COLO668 (cell line): ENCODE data around the gene AP1S2.
"Not testable (repeated sequence)": the region's sequence is repeated elsewhere in the genome, so short reads cannot be mapped to it uniquely, and the experiment has no call there.

Source experiments
- DNase-seq: peaks from one replicate; lab custom pipeline; 2025; ENCODE audit not compliant: unreplicated experiment; lab: John Stamatoyannopoulos, UW

The AP1S2 gene

DNA sequence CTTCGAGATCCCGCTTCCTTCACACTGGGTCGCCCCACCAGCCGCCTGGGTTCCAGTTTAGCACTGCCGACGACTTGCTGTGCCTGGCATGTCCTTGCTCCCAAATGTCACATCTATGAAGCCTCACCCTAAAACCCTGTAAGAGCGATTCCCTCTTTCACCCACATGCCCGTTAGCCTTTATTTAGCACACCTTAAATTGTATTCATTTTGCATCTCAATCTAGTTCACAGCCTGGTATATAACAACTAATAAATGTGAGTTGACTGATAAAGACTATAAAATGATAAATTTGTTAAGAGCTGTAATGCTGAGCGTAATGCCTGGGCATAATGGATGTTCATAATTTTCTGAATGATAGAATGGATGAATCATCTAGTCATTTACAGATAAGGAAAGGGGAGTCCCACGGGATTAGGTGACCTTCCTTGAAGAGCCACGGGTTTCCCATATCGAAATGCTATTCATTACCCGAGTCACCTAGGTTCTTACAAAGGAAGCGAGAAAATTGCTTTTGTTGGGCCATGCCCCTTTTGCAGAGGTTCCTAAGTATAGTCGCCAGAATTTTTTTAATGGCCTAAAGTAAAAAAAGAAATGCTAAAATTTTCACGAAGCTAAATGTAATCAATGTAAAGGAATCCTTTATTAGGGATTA is 1.1 kb upstream of the AP1S2 start:
- peak; percentile 4 for DNase-seq

DNA sequence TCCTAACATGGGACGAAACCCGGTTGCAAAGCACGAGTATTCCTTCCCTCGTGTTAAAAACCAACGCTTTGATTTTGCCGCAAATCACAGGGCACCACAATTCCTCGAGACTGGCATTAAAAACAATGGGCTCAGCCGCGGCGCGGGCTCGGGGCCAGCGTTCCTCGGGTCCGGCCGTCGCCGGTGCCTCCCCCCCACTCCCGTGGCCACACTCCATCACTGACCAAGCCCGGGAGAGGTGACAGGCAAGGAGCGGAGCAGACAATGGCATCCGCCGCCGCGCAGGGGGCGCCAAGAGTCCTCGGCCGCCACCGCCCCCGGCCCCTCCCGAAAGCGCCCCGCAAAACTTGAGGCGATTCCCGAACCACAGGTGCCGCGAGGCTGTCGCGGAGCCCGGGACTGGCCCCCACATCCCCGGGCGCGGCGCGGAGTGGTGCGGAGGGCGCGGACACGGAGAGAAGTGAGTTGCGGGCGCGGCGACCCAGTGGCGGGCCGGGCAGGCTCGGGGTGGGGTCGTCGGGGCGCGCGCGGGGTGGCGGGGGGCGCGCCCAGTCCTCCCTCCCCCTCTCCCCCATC is 445 bp downstream of the AP1S2 start:
- peak; percentile 52 for DNase-seq

DNA sequence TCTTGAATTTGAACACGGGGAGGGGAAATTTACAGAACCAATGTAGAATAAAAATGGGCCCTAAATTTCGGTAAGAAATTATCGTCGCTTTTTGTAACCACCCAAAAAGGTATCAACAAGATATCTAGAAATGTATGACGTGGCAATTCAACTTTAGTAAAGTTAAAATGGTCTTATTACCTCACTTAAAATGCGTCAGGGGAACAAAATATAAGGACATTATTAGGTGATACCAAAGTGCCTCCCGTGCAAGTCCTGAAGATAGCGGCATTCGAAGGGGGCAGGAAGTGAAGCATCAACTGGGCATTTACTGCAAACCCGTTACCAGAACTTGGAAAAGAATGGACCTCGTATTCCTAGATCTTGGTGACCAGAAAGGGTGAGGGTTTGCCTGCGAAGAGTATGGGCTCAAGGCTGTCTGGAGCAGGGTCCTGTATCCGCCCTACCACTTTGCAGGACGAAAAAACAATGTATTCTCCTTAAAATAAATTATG is 980 bp downstream of the AP1S2 start:
- no peak for DNase-seq

DNA sequence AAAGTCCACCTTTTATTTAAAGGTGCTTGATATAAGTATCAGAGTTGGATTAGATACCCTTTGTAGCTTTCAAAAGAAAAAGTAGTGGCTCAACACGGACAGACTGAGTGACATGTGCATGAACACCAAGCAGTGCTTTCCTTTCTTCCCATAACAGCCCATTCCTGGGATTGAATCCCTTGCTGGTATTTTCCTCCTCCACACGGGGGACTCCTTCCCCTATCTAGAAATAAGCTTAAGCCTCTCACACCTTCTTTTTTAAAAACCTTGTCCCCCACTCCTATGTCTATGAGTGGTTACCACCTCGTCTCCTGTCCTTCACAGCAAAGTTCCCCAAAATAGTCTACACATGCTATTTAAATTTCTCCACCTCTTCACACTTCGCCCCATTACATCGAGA is 5.1 kb downstream of the AP1S2 start:
- DNase-seq = no peak

DNA sequence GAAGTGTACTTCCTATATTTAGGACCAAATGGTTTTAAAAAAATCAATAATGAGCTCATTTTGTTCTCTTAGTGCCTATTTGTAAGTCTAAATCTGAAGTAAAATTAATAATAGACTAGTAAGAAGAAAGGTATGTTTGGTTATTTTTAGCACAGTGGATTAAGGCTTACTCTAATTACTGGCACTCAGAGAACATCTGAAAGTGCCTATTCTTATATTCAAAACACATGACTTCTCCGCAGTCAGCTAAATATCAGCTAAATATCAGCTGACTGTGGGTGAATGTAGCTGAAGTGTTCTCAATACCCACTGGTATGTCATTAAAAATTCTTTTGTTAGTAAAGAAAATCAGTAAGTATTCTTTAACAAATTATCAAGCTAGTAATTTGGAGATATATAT is 6.0 kb downstream of the AP1S2 start:
- DNase-seq = no peak

DNA sequence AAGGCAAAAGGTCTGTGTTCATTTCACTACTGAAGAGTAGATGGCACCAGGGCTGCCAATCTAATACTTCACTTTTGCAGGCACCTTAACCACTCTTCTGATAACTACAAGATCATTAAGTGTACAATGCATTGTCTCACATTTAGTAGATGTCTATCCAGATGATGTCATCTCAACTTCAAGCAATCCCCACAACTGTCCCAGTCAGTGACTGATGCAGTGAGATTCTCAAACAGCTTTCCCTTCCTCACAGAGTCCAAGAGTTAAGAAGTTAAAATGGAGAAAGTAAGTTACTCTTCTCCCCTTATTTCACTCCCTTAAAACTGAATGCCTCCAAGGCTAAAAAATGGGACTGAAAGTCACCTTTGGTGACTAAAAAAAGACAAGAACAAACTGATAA is 10.7 kb downstream of the AP1S2 start:
- DNase-seq = no peak

DNA sequence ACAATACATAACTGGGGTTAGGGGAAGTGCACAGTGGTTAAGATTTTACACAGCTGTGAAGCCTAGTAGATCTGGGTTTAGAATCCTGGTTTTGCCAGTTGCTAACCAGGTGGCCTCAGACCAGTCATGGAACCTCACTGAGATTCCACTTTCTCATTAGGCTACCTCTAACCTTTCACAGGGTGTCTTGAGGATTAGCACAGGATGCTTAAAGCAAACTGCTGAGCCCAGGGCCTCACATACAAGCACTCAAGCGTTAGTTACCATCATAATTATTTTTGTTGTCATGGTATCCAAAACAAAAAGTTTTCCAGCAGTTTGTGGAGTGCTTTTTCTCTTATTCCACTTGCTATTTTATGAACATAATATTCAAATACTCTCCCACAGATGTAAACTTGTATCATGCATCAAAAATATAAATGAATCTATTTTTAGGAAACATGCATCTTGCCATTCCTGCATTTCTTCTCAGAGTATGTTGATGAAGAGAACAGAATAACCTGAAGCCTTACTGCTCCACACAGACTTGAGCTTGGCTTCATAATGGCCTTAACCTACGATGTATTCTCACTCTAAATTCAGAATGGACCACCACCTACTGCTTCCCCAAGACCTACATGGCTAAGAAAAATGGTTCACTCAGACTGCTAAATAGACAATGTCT is 12.6 kb downstream of the AP1S2 start:
- no peak for DNase-seq

DNA sequence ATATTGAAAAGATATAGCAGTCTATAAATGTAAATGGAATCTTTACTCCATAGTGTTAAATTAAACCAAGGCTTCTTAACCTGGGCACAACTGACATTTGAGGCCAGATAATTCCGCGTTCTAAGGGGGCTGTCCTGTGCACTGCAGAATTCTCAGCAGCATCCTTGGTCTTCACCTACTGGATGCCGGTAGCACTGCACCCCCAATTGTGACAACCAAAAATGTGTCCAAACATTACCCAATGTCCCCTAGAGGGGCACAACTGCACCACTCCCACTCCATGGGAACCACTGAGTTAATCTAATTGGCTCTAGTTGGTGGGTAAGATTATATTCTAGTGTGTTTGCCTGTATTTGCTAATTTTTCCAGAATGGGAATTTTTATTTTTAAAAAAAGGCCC is 16.6 kb downstream of the AP1S2 start:
- DNase-seq = no peak

DNA sequence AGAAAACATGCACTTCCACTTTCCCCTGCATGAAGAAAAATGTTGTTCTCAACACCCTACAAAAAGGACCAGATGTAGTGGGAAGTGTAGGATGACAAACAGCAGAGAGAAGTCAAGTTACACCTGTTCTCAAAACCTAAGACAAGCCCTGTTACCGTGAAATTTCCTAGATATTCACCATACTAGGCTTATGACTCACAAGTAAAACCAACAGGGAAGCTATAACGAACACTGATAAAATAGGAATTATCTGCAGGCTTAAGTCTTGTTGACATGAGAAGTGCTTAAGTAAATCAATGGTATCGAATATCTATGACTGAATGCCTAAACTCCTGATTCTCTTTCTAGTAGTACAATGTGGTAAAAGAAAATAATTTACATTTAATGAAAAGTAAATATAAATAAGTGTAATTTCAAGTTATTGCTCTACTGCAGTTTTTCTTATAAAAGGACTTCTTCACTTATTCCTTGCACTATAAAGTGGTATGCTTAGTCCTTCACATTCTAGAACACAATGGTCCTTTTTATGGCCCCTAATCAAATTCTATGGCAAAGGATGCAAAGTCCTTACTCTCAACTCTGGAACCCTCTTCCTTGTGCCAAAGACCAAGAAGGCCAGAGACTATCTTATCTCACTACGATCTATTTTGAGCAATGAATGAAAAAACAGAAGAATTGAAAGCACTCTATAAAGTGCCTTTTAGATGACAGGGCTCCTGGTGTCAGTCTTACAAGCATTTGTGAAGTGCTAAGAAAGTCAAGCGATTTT is 19.6 kb downstream of the AP1S2 start:
- no peak for DNase-seq

DNA sequence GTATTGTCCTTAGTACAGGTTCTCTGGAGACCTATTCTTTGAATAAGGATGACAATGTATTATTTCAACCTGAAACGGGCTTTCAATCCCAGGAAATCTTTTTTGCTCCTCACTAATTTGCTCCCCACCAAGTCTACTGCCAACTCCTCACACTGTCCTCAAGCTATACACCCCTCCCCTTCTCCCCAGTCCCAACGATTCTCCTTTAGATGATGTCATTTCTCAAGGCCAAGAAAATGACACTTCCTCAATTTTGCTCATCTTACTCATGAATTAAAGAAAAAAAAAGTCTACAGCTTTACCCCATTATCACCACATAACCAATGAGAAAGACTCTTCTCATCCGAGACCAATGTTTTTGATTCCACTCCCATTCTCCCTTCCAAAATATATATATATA is 20.6 kb downstream of the AP1S2 start:
- DNase-seq = no peak

DNA sequence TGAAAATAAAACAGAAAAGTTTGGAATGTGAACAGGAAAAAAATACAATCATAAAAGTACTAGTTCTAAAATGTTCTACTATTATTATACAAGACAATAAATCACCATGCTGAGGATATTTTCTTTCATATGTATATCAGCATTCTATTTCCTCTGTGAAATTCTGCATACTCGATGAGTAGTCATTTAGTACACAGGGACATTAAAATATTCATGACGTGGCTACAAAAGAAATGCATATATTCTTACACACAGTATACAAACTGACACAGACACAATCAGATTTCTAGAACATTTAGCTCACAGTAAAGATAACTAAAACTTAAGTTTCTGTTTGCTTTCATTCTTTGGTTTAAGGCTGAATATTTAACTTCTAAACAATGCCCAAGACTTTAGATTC is 23.3 kb downstream of the AP1S2 start:
- not testable (repeated sequence) for DNase-seq

DNA sequence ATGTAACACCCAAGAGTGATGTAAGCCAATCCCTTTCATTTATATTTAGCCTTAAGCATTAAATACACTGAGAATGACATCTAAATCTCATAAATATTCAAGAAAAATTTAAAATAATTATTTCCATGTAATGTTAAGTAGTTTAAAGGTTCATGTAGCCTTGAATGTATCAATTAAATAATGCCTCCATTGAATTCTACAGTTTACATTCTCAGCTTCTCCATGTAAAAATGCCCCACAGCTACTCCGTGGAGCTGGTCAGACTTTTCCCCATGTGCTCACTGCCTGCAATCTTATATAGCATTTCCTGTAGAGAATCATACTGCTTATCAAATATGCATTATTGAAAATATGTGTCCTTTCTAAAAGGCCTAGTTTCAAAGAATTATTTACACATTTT is 25.4 kb downstream of the AP1S2 start:
- DNase-seq = no peak

DNA sequence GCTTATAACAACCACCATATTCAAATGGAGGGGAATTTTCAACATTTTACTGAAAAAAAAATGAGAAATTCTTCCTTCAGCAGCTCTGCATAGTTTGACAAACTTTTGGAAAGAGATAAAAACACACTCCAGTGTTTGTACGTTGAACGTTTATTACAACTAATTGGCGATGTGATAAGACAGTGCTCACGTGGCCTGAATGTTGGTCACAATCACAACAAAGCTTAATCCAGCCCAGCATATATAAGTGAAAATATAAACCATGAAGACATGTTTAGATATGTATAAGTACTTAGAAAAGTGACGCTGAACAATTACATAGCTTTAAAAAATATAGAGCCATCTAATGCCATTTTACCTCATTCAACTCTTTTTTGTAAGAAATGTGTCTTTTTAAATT is 28.7 kb downstream of the AP1S2 start:
- DNase-seq = no peak

DNA sequence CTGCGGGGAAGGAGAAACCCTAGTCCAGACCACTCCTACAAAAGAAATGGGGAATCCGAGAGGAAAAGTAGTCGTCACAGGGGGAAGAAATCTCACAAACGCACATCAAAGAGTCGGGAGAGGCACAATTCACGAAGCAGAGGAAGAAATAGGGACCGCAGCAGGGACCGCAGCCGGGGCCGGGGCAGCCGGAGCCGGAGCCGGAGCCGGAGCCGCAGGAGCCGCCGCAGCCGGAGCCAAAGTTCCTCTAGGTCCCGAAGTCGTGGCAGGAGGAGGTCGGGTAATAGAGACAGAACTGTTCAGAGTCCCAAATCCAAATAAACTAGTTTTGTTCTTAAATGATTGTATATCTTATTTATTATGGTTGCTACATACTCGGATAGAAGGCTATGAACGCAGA is 31.7 kb downstream of the AP1S2 start:
- DNase-seq = no peak

DNA sequence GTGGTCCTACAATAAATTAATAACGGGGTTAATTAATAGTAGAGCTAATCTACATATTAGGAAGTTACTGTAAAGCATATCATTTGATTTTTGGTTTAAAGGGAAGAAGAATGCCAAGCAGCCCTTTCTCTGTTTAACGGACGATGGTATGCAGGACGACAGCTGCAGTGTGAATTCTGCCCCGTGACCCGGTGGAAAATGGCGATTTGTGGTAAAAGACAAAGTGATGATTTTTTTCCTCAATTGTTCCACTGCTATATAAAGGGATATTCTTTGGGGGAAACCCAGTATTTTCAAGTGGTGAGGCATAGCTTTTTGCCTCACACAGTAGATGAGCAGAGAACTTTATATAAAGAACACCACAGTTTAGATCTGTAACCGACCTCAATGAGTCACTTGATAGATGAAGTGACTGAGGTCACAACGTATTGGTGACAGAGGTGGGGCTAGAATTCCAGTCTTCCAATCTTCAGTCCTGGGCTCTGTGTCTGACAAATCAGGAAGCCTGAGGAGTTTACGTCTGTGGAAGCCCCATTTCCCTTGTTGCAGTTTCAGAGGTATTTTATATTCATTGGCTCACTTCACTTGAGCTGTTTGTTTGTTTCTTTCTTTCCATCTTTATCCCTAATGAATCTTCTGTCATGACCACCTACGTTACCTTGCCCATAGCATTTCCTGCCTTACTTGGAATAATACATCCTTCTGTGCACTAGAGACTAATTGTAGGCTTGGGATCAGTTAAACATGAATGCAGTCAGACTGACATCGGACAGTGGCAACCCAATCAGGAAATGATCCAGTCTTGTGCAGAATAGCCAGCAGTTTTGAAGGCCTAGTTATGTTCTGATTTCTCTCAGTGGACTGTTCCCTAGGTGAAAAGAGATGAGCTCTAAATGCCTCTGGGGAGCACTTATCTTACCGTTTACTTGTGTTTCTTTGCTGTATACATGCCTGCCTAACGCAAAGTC is 34.2 kb downstream of the AP1S2 start:
- no peak for DNase-seq

DNA sequence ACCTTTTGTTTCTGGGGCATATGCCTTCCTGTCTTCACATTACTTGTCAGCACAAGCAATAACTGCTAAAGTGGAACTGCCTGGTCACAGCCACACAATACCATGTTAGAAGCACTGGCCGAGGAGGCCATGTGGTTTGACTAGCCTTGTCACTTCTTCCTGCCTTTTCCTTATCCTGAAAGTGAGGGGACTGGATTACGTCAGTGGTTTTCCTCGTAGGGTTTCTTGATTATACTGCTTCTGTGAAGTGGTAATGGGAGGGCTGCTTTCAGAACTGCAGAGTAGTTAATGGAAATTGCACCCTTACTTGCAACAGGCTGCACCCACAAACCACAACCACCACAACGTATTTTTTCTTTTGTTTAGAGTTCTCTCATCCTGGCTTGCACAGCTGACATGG is 37.7 kb downstream of the AP1S2 start:
- DNase-seq = no peak

DNA sequence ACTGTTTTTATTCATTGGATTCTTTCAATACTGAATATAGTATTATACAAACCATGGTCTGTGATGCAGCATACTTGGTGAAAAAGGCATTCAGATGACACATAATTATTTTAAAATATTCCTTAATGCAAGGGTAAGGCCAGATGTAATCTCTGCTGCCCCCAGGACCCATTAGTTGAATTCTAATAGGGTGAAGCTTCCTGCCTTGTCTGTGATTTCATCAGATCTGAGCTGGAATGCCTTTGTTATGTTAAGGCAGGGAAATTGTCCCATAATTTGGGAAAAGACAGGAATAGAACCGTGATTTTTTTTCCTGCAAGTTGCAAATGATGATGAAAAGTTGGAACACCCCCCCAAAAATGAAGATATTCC is 38.2 kb downstream of the AP1S2 start:
- DNase-seq = no peak

DNA sequence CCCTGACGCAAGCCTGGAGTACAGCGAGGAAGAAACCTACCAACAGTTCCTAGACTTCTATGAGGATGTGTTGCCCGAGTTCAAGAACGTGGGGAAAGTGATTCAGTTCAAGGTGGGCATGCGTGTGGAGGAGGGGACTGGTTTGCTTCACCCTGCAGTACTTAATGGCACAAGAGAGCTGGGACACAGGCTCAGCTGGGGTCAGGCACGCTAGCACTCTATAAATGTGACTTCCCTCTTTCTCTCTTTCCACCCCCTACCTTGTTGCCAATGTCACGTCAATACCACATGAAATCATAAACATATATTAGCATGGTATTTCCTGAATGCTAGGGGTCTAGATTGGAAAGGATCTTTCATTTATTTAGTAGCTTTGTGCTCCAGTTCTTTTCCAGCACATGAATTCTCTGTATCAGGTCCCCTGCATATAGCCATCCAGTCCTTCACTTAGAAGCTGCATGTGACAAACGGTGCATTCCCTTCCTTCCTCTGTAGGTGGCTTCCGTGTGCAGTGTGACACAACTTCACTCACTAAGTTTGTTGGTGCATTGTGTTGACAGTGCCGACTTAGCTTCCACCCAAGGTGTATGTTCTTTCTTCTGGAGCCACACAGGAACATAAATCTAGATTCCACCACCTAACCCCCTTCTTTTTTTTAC is 38.7 kb downstream of the AP1S2 start:
- DNase-seq = no peak

DNA sequence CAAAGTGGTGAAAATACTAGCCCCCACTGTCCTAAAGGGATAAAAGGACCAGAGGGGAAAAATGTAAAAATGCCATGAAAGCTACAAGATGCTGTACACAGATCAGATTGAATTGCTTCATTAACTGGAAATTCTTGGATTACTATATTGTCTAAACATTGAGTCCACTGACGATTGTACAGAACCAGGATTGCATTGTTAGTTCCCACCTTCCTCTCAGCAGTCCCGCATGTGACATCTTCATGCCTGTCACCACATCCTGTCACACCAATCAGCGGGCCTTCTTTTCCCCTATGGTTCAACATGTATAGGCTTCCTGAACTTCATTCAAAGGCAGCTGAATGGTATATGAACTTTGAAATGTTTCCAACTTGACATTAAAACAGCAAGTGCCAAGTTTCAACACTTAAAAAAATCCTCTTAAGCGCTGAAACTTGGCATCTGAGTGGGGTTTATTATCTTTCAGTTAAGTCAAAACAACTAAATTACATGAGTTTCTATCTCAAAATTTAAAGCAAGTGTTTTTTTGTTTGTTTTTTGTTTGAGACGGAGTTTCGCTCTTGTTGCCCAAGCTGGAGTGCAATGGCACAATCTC is 39.7 kb downstream of the AP1S2 start:
- DNase-seq = no peak

DNA sequence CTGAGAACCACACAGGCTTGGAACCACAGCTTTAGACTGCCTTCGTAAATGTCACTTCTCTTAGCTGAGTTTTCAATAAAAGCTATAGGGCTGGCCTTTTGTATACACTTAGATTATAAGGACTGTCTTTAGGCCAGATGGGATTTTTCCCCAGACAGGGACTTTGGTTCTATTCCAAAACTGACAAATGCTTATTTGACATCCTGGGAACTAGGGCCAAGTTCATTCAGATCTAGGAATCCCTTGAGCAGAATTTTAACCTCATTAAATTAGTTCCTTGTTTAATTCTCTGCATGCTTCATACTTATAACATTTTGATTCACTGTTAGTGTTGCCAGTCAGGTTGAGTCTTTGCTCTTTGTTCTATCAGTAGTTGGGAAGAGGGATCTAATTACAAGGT is 41.2 kb downstream of the AP1S2 start:
- DNase-seq = no peak
